H9 (cell line): ENCODE data around the gene PDXK. TPM values are rescaled to one million over a fixed set of nuclear protein-coding genes. Genes with fewer than 3 reads are reported as not detected.

Experiments used
- DNase-seq: peaks from one replicate; pipeline ENCODE4 v3.0.0-alpha.2; 2017
- H2AFZ ChIP-seq: one replicate; pipeline ENCODE4 v1.6.1; 2013; ENCODE audit warnings: mild to moderate bottlenecking, low read length, control low read depth, moderate library complexity
- H2AK5ac ChIP-seq: 2 replicates; pipeline ENCODE4 v1.6.1; 2013; ENCODE audit warnings: low read length, control low read depth, mixed read lengths; ENCODE audit not compliant: insufficient read length
- H2BK120ac ChIP-seq: one replicate; pipeline ENCODE4 v1.6.1; 2013; ENCODE audit warnings: low read depth, mild to moderate bottlenecking, low read length, control low read depth, inconsistent platforms; ENCODE audit not compliant: poor library complexity, severe bottlenecking
- H2BK12ac ChIP-seq: 2 replicates; pipeline ENCODE4 v1.6.1; 2013; ENCODE audit warnings: low read length, control low read depth, mixed read lengths, low read depth; ENCODE audit not compliant: insufficient read length
- H2BK15ac ChIP-seq: 2 replicates; pipeline ENCODE4 v1.6.1; 2013; ENCODE audit warnings: low read depth, low read length, control low read depth
- H2BK20ac ChIP-seq: one replicate; pipeline ENCODE4 v1.6.1; 2013; ENCODE audit warnings: low read depth, mild to moderate bottlenecking, low read length, control low read depth, inconsistent platforms; ENCODE audit not compliant: poor library complexity, severe bottlenecking
- H2BK5ac ChIP-seq: 2 replicates; pipeline ENCODE4 v1.6.1; 2013; ENCODE audit warnings: low read length, control low read depth, mixed read lengths; ENCODE audit not compliant: insufficient read length
- H3K14ac ChIP-seq: 2 replicates; pipeline ENCODE4 v1.6.1; 2013; ENCODE audit warnings: low read length, control low read depth; ENCODE audit not compliant: insufficient read depth
- H3K18ac ChIP-seq: 2 replicates; pipeline ENCODE4 v1.6.1; 2013; ENCODE audit warnings: low read depth, mild to moderate bottlenecking, mixed read lengths, low read length, control low read depth; ENCODE audit not compliant: insufficient read length
- H3K23ac ChIP-seq: 2 replicates; pipeline ENCODE4 v1.6.1; 2013; ENCODE audit warnings: low read length, control low read depth, mixed read lengths, low read depth; ENCODE audit not compliant: insufficient read length
- H3K23me2 ChIP-seq: 2 replicates; pipeline ENCODE4 v1.6.1; 2013; ENCODE audit warnings: low read depth, mild to moderate bottlenecking, mixed read lengths, low read length, control low read depth; ENCODE audit not compliant: insufficient read length, poor library complexity, severe bottlenecking
- H3K27ac ChIP-seq: 2 replicates; pipeline ENCODE4 v1.5.1; 2013; ENCODE audit warnings: low read length, control low read depth, mixed read lengths, low read depth; ENCODE audit not compliant: insufficient read length
- H3K27me3 ChIP-seq: 2 replicates; pipeline ENCODE4 v1.6.1; 2013; ENCODE audit warnings: low read length, control low read depth, inconsistent platforms; ENCODE audit not compliant: insufficient read depth
- H3K4ac ChIP-seq: 2 replicates; pipeline ENCODE4 v1.6.1; 2013; ENCODE audit warnings: low read depth, mild to moderate bottlenecking, control low read depth, inconsistent platforms, low read length, moderate library complexity
- H3K4me1 ChIP-seq: 2 replicates; pipeline ENCODE4 v1.6.1; 2013; ENCODE audit warnings: low read length, control low read depth, inconsistent platforms; ENCODE audit not compliant: insufficient read depth
- H3K4me2 ChIP-seq: 2 replicates; pipeline ENCODE4 v1.6.1; 2013; ENCODE audit warnings: low read length, control low read depth, mixed read lengths; ENCODE audit not compliant: insufficient read length, insufficient read depth
- H3K56ac ChIP-seq: 2 replicates; pipeline ENCODE4 v1.6.1; 2013; ENCODE audit warnings: low read depth, mild to moderate bottlenecking, mixed read lengths, low read length, control low read depth; ENCODE audit not compliant: insufficient read length
- H3K79me1 ChIP-seq: 2 replicates; pipeline ENCODE4 v1.6.1; 2013; ENCODE audit warnings: low read depth, mild to moderate bottlenecking, moderate library complexity, low read length, control low read depth, inconsistent platforms; ENCODE audit not compliant: insufficient read depth, poor library complexity, severe bottlenecking
- H3K79me2 ChIP-seq: 2 replicates; pipeline ENCODE4 v1.6.1; 2013; ENCODE audit warnings: low read length, control low read depth, inconsistent platforms; ENCODE audit not compliant: insufficient read depth
- H3K9ac ChIP-seq: 2 replicates; pipeline ENCODE4 v1.6.1; 2013; ENCODE audit warnings: low read length, control low read depth, mixed read lengths; ENCODE audit not compliant: insufficient read length; ENCODE audit errors: extremely low read depth
- H3K9me3 ChIP-seq: one replicate; pipeline ENCODE4 v1.6.1; 2013; ENCODE audit warnings: low read depth, low read length, inconsistent platforms; ENCODE audit not compliant: control insufficient read depth
- H3T11ph ChIP-seq: one replicate; pipeline ENCODE4 v1.6.1; 2013; ENCODE audit warnings: mild to moderate bottlenecking, low read length, control low read depth, inconsistent platforms
- H4K20me1 ChIP-seq: one replicate; pipeline ENCODE4 v1.6.1; 2013; ENCODE audit not compliant: control insufficient read depth, insufficient read length, insufficient read depth
- H4K5ac ChIP-seq: 2 replicates; pipeline ENCODE4 v1.6.1; 2013; ENCODE audit warnings: low read depth, mild to moderate bottlenecking, mixed read lengths, low read length, control low read depth; ENCODE audit not compliant: insufficient read length
- H4K8ac ChIP-seq: replicated peaks from 2 replicates; pipeline ENCODE4 v1.6.1; 2013; ENCODE audit warnings: low read length, control low read depth, mixed read lengths, low read depth; ENCODE audit not compliant: insufficient read length
- H4K91ac ChIP-seq: 2 replicates; pipeline ENCODE4 v1.6.1; 2013; ENCODE audit warnings: low read depth, mild to moderate bottlenecking, moderate library complexity, mixed read lengths, low read length, control low read depth; ENCODE audit not compliant: insufficient read length
- H3K27ac Mint-ChIP-seq, 3 experiments: 2 replicates in 2 of 3; 3 replicates in 1 of 3; pipeline ENCODE4 v1.8.0; 2020 to 2021; ENCODE audit warnings: mixed read lengths in 3 of 3, mild to moderate bottlenecking in 1 of 3, moderate library complexity in 1 of 3
- H3K27me3 Mint-ChIP-seq: 2 replicates; pipeline ENCODE4 v1.8.0; 2021; ENCODE audit warnings: low read depth, mild to moderate bottlenecking, moderate library complexity, mixed read lengths
- H3K36me3 Mint-ChIP-seq, 3 experiments: 2 replicates in 2 of 3; 3 replicates in 1 of 3; pipeline ENCODE4 v1.8.0; 2020 to 2021; ENCODE audit warnings: low read depth in 3 of 3, mixed read lengths in 3 of 3; ENCODE audit not compliant: insufficient read depth in 1 of 3
- H3K4me1 Mint-ChIP-seq, 2 experiments: 2 replicates each; pipeline ENCODE4 v1.8.0; 2020; ENCODE audit warnings: mixed read lengths in 2 of 2
- H3K4me3 Mint-ChIP-seq, 2 experiments: 2 replicates in 1 of 2; 3 replicates in 1 of 2; pipeline ENCODE4 v1.8.0; 2020 to 2021; ENCODE audit warnings: mild to moderate bottlenecking in 2 of 2, mixed read lengths in 2 of 2, moderate library complexity in 1 of 2
- H3K9me3 Mint-ChIP-seq, 2 experiments: 2 replicates in 1 of 2; 3 replicates in 1 of 2; pipeline ENCODE4 v1.8.0; 2020; ENCODE audit warnings: mild to moderate bottlenecking in 2 of 2, mixed read lengths in 2 of 2, moderate library complexity in 1 of 2
- WGBS: extraction: QIAGEN DNeasy Blood & Tissue Kit; methylation state at CpG from one replicate; pipeline ENCODE4 v1.1.7; 2013; ENCODE audit warnings: missing lambda C conversion rate, low lambda C conversion rate, mixed read lengths; ENCODE audit not compliant: insufficient read length; ENCODE audit errors: extremely low coverage; 5-methylcytosine and 5-hydroxymethylcytosine counted together
- total RNA-seq: library from RNA; stranded (reverse); gene quantifications from 2 replicates; pipeline ENCODE4 v1.2.1, GENCODE V29; 2021
- TF ChIP-seq, protein P1 (sequence below): fragments of 200-600 bp; sonication (generic); conservative IDR thresholded peaks from 3 replicates; pipeline ENCODE4 v1.8.0; 2021; ENCODE audit warnings: antibody characterized with exemption, mild to moderate bottlenecking

Gene PDXK
- total RNA-seq, 1 experiment from 2014 or later = 109 TPM

- H3K27me3 Mint-ChIP-seq = no peaks in the 10 kb centered on the region
- H3K9me3 ChIP-seq = no peaks in the 10 kb centered on the region
- H3K4me2 ChIP-seq = no peak overlapping the region
- H3T11ph ChIP-seq = no peak overlapping the region
- H3K79me2 ChIP-seq = no peaks in the 10 kb centered on the region
- H3K4me1 ChIP-seq = no peaks in the 10 kb centered on the region
- H3K4me1 Mint-ChIP-seq = peaks cover 12 to 24% of the 10 kb centered on the region in 2 experiments
- H3K27me3 ChIP-seq = no peaks in the 10 kb centered on the region
- H2AFZ ChIP-seq = no peak overlapping the region
- no peak overlapping the region for H3K4ac ChIP-seq
- TF ChIP-seq, protein P1, sequence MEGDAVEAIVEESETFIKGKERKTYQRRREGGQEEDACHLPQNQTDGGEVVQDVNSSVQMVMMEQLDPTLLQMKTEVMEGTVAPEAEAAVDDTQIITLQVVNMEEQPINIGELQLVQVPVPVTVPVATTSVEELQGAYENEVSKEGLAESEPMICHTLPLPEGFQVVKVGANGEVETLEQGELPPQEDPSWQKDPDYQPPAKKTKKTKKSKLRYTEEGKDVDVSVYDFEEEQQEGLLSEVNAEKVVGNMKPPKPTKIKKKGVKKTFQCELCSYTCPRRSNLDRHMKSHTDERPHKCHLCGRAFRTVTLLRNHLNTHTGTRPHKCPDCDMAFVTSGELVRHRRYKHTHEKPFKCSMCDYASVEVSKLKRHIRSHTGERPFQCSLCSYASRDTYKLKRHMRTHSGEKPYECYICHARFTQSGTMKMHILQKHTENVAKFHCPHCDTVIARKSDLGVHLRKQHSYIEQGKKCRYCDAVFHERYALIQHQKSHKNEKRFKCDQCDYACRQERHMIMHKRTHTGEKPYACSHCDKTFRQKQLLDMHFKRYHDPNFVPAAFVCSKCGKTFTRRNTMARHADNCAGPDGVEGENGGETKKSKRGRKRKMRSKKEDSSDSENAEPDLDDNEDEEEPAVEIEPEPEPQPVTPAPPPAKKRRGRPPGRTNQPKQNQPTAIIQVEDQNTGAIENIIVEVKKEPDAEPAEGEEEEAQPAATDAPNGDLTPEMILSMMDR = no peak
- no peaks in the 10 kb centered on the region for H4K20me1 ChIP-seq
- no peak overlapping the region for H4K8ac ChIP-seq
- no peak overlapping the region for H2AK5ac ChIP-seq
- H3K9ac ChIP-seq = no peak overlapping the region
- H3K79me1 ChIP-seq = no peaks in the 10 kb centered on the region
- WGBS = no CpG with 5 or more reads among the region's 24 CpGs
- H3K27ac ChIP-seq = no peak overlapping the region
- H3K23ac ChIP-seq = no peak overlapping the region
- no peak overlapping the region for H2BK120ac ChIP-seq
- no peak overlapping the region for H3K14ac ChIP-seq
- no peak overlapping the region for H2BK5ac ChIP-seq
- H4K5ac ChIP-seq = no peak overlapping the region
- H3K36me3 Mint-ChIP-seq = peaks cover 0 to 3% (median 0%) of the 10 kb centered on the region in 3 experiments; a peak in 2 of 7 replicates
- no peak overlapping the region for H3K18ac ChIP-seq
- H3K9me3 Mint-ChIP-seq = no peaks in the 10 kb centered on the region
- H2BK12ac ChIP-seq = no peak overlapping the region
- H2BK15ac ChIP-seq = no peak overlapping the region
- H3K27ac Mint-ChIP-seq = no peak overlapping the region; a peak in 1 of 7 replicates
- no peaks in the 10 kb centered on the region for H3K23me2 ChIP-seq
- DNase-seq = no peak
- H3K4me3 Mint-ChIP-seq = no peak overlapping the region; a peak in 1 of 5 replicates
- H3K56ac ChIP-seq = no peak overlapping the region
- H2BK20ac ChIP-seq = no peak overlapping the region
- no peak overlapping the region for H4K91ac ChIP-seq
Observed at GRCh38 chr21:43811262-43812105, 92.6 kb downstream of the PDXK start.

Other genes starting within 250 kb of the PDXK start
- 1.5 and 1.7 TPM in 2 replicates for gene HSF2BP, start 59.6 kb upstream of the PDXK start, total RNA-seq
- gene RRP1B, start 59.6 kb upstream of the PDXK start, total RNA-seq = 94.6 and 96.6 TPM in 2 replicates
- 40.7 and 44.5 TPM in 2 replicates for gene CSTB, start 57.2 kb downstream of the PDXK start, total RNA-seq
- gene RRP1, start 70.4 kb downstream of the PDXK start, total RNA-seq = 73.3 and 76.7 TPM in 2 replicates
- gene AGPAT3, start 146.1 kb downstream of the PDXK start, total RNA-seq = 13.0 TPM in 2 replicates